ENCODE data around the gene EML1.

The EML1 gene

DNA sequence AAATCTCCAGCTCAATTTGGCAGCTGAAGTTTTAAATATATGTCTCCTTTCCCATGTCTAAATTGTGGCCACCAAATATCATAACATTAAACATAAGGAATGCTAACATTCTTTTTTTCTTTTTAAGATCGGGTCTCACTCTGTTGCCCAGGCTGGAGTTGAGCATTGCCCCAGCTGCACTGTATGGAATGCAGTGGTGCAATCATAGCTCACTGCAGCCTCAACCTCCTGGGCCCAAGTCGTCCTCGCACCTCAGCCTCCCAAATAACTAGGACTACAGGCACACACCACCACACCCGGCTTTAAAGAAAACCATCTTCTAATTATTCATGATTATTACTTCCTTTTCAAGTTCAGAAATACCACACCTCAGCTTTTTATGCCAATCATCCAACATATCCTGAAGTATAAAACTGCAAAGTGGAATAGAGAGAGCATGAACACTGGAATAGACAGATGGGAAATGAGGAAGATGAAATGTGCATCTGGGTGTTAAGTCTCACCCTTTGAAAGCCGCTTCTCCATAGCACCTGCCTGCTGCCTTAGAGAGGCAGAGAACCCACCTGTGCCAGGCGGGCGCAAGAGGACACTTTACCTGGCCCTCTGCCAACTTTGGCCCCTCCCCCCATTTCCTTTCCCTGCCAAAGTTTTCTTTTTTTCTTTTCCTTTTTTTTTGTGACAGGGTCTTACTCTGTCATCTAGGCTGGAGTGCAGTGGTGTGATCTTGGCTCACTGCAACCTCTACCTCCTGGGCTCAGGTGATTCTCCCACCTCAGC is 2.8 kb upstream of the EML1 start:
- H3K27me3 ChIP-seq: peaks cover 22 to 33% (median 23%) of the 10 kb centered on the region in 11 experiments
- H3K27ac ChIP-seq: no peak overlapping the region
- peak overlapping the region in 2 of 11 experiments; percentile 96 to 99; a peak in 1 of 22 replicates for H3K4me2 ChIP-seq
- H3K9ac ChIP-seq: no peak overlapping the region
- H3K4me1 ChIP-seq: peaks cover 4 to 33% (median 22%) of the 10 kb centered on the region in 10 experiments; a peak in 17 of 20 replicates
- H4K20me1 ChIP-seq: peaks cover 0 to 7% (median 0%) of the 10 kb centered on the region in 11 experiments; a peak in 1 of 22 replicates
- no peak overlapping the region for H3K4me3 ChIP-seq
- no peaks in the 10 kb centered on the region for H3K9me3 ChIP-seq (replicated peaks in 1 of 11)
- no peaks in the 10 kb centered on the region for H3K36me3 ChIP-seq
- no peak for TF ChIP-seq Cebpa-rat (IDR thresholded peaks at IDR 0.05)

- Histone ChIP-seq H3K27ac (no peak overlapping the region), H3K9me3 (replicated peaks in 1 of 11) (no peaks in the 10 kb centered on the region), H3K27me3 (peaks cover 28 to 39% (median 29%) of the 10 kb centered on the region in 11 experiments), H3K36me3 (no peaks in the 10 kb centered on the region), H3K4me2 (peak overlapping the region in 6 of 11 experiments; percentile 94 to 99 (median 98); a peak in 4 of 22 replicates), H3K4me3 (no peak overlapping the region), H3K4me1 (peaks cover 4 to 33% (median 22%) of the 10 kb centered on the region in 10 experiments; a peak in 17 of 20 replicates), H4K20me1 (peaks cover 0 to 7% (median 0%) of the 10 kb centered on the region in 11 experiments; a peak in 1 of 22 replicates), H3K9ac (no peak overlapping the region)
- TF ChIP-seq Cebpa-rat (IDR thresholded peaks at IDR 0.05): no peak; a peak in 1 of 22 replicates
These were observed 2.2 kb upstream of the EML1 start for GRCh38 chr14:99790978-99791376.

- Histone ChIP-seq H3K36me3 (no peaks in the 10 kb centered on the region), H3K4me2 (peak overlapping the region in 9 of 11 experiments; percentile 44 to 99 (median 97); a peak in 16 of 22 replicates)
These were observed 1.6 kb upstream of the EML1 start for GRCh38 chr14:99791476-99792209.

DNA sequence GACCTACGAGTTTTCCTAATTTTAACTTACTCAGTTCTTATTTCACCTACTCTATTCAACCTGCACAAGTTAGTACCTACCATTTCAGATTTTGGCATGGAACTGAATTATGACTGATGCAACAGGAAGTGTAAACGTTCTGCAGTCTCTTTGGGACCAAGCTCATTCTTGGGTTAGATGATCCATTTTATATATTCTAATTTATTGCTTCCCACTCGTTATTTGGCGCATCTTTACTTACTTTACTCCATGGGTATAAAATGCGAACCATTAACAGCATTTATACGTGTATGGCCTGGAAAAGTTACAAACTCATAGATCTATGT is 1.0 kb upstream of the EML1 start:
- Histone ChIP-seq H3K36me3 (no peaks in the 10 kb centered on the region), H3K4me3 (no peak overlapping the region; a peak in 1 of 20 replicates), H3K9ac (no peak overlapping the region), H4K20me1 (peaks cover 0 to 7% (median 0%) of the 10 kb centered on the region in 11 experiments; a peak in 1 of 22 replicates), H3K4me2 (peak overlapping the region in 10 of 11 experiments; percentile 94 to 99 (median 97); a peak in 17 of 22 replicates), H3K4me1 (peaks cover 4 to 33% (median 22%) of the 10 kb centered on the region in 10 experiments; a peak in 17 of 20 replicates), H3K27ac (no peak overlapping the region), H3K9me3 (replicated peaks in 1 of 11) (peaks cover 2 to 4% (median 3%) of the 10 kb centered on the region in 11 experiments; a peak in 13 of 22 replicates), H3K27me3 (peaks cover 34 to 51% (median 40%) of the 10 kb centered on the region in 11 experiments)
- no peak for TF ChIP-seq Cebpa-rat (IDR thresholded peaks at IDR 0.05)

More at GRCh38 chr14:99791476-99792209, 1.6 kb upstream of the EML1 start:
- Histone ChIP-seq H3K27ac (no peak overlapping the region), H3K27me3 (peaks cover 34 to 46% (median 35%) of the 10 kb centered on the region in 11 experiments), H3K4me1 (peaks cover 4 to 33% (median 22%) of the 10 kb centered on the region in 10 experiments; a peak in 17 of 20 replicates), H3K9me3 (replicated peaks in 1 of 11) (no peaks in the 10 kb centered on the region), H4K20me1 (peaks cover 0 to 7% (median 0%) of the 10 kb centered on the region in 11 experiments; a peak in 1 of 22 replicates), H3K4me3 (no peak overlapping the region), H3K9ac (no peak overlapping the region)
- no peak for TF ChIP-seq Cebpa-rat (IDR thresholded peaks at IDR 0.05)

- peak overlapping the region; percentile 39 to 80 (median 73); a peak in 16 of 22 replicates for H3K9ac ChIP-seq
- peak overlapping the region; percentile 94 to 99 (median 97) for H3K4me2 ChIP-seq
These were observed 531 bp upstream of the EML1 start for GRCh38 chr14:99792551-99793212.

DNA sequence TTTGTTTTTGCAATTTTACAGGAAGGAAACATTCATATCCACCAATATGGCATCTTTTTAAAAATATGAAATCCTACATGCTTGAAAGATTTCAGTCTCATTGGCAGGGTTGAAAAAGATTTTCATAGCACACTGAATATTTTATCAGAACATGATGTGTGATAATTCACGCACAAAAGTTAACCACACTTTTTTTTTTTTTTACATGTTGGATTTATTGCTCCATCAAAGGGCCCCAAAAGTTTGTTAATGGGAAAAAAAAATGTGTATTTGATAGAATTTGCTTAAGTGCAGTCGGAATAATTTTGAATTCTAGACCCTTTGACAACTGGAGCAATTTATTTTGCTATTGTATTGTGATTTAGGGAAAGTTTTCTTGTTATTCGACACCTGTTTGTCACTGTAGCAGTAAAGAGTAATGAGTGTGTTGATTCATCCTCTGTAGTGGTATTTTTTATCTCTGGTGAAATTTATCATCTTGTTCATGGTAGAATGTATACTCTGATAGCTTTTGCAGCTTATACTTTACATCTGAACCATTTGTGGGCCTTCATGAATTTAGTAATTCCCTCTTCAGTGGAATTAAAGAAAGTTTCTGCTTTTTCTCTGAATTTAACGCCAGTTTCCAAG is 1.1 kb downstream of the EML1 start:
- Histone ChIP-seq H3K27me3 (peaks cover 34 to 58% (median 49%) of the 10 kb centered on the region in 11 experiments), H3K36me3 (no peaks in the 10 kb centered on the region), H3K4me3 (peak overlapping the region; percentile 67 to 82 (median 75); a peak in 18 of 20 replicates), H3K9ac (no peak overlapping the region; a peak in 1 of 22 replicates), H3K4me1 (peaks cover 4 to 33% (median 22%) of the 10 kb centered on the region in 10 experiments; a peak in 17 of 20 replicates), H4K20me1 (peaks cover 0 to 7% (median 0%) of the 10 kb centered on the region in 11 experiments; a peak in 1 of 22 replicates), H3K4me2 (peak overlapping the region; percentile 94 to 99 (median 97); a peak in 21 of 22 replicates), H3K27ac (no peak overlapping the region), H3K9me3 (replicated peaks in 1 of 11) (peaks cover 8 to 12% (median 10%) of the 10 kb centered on the region in 11 experiments; a peak in 17 of 22 replicates)
- TF ChIP-seq Cebpa-rat (IDR thresholded peaks at IDR 0.05): no peak

More at GRCh38 chr14:99792551-99793212, 531 bp upstream of the EML1 start:
- Histone ChIP-seq H3K9me3 (replicated peaks in 1 of 11) (peaks cover 7 to 9% (median 8%) of the 10 kb centered on the region in 11 experiments; a peak in 17 of 22 replicates), H3K4me1 (peaks cover 4 to 33% (median 22%) of the 10 kb centered on the region in 10 experiments; a peak in 17 of 20 replicates), H3K27ac (peak overlapping the region in 5 of 11 experiments; percentile 19 to 39 (median 34); a peak in 5 of 22 replicates), H4K20me1 (peaks cover 0 to 7% (median 0%) of the 10 kb centered on the region in 11 experiments; a peak in 1 of 22 replicates), H3K36me3 (no peaks in the 10 kb centered on the region), H3K4me3 (peak overlapping the region; percentile 67 to 82 (median 75)), H3K27me3 (peaks cover 34 to 55% (median 46%) of the 10 kb centered on the region in 11 experiments)
- no peak for TF ChIP-seq Cebpa-rat (IDR thresholded peaks at IDR 0.05)

DNA sequence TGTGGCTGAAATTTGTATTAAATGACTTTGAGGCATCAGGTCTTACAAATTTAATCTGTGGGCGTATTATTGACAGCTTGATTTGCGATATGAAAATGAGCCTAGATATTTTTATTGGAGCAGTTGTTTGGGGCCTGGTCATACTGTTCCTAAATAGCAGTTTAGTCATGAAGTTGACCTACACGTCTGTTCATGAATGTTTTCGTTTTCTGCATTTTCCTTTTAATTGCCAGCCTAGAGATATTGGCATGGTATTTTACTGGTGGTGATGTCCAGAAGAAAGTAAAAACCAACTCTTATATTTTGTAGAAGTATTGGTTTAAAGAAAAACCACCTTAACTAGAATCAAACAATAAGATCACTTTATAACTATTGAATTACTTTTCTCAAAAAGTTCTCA is 1.8 kb downstream of the EML1 start:
- H3K9ac ChIP-seq: no peak overlapping the region
- no peaks in the 10 kb centered on the region for H3K36me3 ChIP-seq
- H4K20me1 ChIP-seq: peaks cover 0 to 7% (median 0%) of the 10 kb centered on the region in 11 experiments; a peak in 1 of 22 replicates
- H3K4me2 ChIP-seq: no peak overlapping the region
- H3K27ac ChIP-seq: no peak overlapping the region
- H3K9me3 ChIP-seq (replicated peaks in 1 of 11): peaks cover 8 to 12% (median 10%) of the 10 kb centered on the region in 11 experiments; a peak in 17 of 22 replicates
- peaks cover 4 to 33% (median 22%) of the 10 kb centered on the region in 10 experiments; a peak in 17 of 20 replicates for H3K4me1 ChIP-seq
- H3K4me3 ChIP-seq: no peak overlapping the region
- TF ChIP-seq Cebpa-rat (IDR thresholded peaks at IDR 0.05): no peak
- H3K27me3 ChIP-seq: peaks cover 34 to 58% (median 49%) of the 10 kb centered on the region in 11 experiments
